HG03159 (cell line): ENCODE measurements around the gene ZFP1.
"Not testable (repeated sequence)": the region's sequence is repeated elsewhere in the genome, so short reads cannot be mapped to it uniquely, and the experiment has no call there.

Experiments used
- ATAC-seq: cut with Tn5 transposase; IDR thresholded peaks from one replicate; pipeline ENCODE4 v1.9.1; 2021; ENCODE audit warnings: mild to moderate bottlenecking, moderate library complexity; ENCODE audit not compliant: unreplicated experiment

ZFP1 gene

DNA sequence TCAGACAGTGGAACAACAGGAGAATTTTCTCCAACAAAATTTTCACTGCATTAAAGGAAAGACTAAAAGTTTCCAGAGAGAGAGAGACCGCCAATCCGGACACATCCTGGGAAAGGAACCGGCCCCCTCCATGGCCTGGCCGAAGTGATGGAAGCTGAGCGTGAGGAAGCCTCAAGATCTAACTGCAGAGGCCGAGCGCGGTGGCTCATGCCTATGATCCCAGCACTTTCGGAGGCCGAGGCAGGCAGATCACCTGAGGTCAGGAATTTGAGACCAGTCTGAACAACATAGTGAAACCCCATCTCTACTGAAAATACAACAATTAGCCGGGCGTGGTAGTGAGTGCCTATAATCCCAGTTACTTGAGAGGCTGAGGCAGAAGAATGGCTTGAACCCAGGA lies 54.8 kb downstream of the ZFP1 start:
- ATAC-seq = no peak

- no peak for ATAC-seq
Observed at GRCh38 chr16:75203667-75204409, 55.5 kb downstream of the ZFP1 start.

DNA sequence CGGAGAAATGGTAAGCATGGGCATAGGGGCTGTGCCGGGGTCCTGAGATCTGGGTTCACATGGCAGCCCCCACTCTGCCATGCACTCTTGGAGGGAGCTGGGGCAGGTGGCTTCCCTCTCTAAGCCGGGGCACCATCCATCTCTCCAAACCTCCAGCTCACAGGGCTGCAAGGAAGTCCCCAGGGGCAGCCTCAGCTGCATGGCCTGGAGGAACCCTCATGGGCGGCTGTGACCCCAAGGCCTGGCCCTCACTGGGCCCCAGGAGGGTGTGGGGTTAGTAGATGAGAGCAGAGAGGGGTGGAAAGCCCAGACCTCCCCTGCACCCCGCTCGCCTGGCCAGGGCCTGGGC lies 56.1 kb downstream of the ZFP1 start:
- ATAC-seq = no peak

- ATAC-seq = not testable (repeated sequence)
Observed at GRCh38 chr16:75204905-75205304, 56.6 kb downstream of the ZFP1 start.

- ATAC-seq = not testable (repeated sequence)
Observed at GRCh38 chr16:75205438-75205837, 57.1 kb downstream of the ZFP1 start.

GRCh38 chr16:75205961-75206748 lies 57.8 kb downstream of the ZFP1 start:
- not testable (repeated sequence) for ATAC-seq

- ATAC-seq = no peak
Observed at GRCh38 chr16:75206749-75207451, 58.6 kb downstream of the ZFP1 start, which contains the start of gene CTRB2. TSS of gene CTRB2 (minus strand) at chr16:75207161. CDS start at chr16:75207141, 20 bp downstream.

- ATAC-seq = no peak
Observed at GRCh38 chr16:75207831-75208230, 59.5 kb downstream of the ZFP1 start.

DNA sequence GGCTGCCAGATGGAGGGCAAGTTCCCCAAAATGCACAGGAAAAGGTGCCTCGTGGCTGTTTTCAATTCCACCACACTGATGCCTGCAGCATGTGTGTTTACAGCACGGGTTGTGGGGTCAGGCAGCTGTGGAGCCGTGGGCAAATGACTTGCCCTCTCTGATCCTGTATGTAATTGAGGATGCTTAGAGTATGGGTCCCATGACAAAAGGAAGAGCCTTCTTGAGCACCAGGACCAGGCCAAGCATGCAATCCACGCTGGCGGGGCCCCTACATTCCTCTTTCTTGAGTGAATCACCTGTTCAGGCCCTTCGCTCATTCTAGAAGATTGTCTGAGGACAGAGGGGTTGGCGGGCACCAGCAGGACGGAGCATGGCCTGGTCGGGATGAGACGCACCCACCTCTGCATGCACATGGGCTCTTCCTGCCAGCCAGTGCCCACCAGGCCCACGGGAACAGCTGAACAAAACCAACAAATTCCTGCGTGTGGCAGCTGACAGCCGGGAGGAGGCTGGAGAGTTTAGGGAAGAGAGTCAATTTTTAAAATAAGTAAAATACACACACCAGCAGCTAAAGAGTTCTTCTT lies 60.0 kb downstream of the ZFP1 start:
- ATAC-seq = no peak

GRCh38 chr16:75208861-75209505 lies 60.7 kb downstream of the ZFP1 start:
- ATAC-seq = no peak

- ATAC-seq = not testable (repeated sequence)
Observed at GRCh38 chr16:75209514-75209913, 61.2 kb downstream of the ZFP1 start.

GRCh38 chr16:75209944-75210343 lies 61.6 kb downstream of the ZFP1 start:
- ATAC-seq = no peak

DNA sequence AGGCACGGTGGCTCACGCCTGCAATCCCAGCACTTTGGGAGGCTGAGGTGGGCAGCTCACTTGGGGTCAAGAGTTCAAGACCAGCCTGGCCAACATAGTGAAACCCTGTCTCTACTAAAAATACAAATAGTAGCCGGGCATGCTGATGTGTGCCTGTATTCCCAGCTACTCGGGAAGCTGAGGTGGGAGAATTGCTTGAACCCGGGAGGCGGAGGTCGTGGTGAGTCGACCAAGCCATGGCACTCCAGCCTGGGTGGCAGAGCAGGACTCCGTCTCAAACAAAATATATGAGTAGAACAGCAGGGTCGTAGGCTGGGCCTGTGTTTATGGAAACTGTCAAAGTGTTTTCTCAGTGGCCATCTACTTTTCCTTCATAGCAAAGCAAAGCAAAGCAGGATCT lies 63.0 kb downstream of the ZFP1 start:
- not testable (repeated sequence) for ATAC-seq

DNA sequence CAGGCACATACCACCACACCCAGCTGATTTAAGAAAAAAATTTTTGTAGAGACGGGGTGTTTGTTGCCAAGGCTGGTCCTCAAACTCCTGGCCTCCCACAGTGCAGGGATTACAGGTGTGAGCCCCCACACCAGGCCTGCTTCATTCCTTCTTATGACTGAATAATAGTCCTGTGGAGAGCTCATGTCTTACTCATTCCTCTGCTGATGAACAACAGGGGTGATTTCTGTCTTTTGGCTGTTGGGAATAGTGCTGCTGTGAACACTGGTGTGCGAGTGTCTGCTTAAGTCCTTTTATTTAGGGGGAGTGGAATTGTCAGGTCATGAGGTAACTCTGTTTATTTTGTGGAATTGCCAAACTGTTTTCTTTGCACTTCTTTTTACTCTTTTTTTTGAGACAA lies 67.8 kb downstream of the ZFP1 start:
- no peak for ATAC-seq

DNA sequence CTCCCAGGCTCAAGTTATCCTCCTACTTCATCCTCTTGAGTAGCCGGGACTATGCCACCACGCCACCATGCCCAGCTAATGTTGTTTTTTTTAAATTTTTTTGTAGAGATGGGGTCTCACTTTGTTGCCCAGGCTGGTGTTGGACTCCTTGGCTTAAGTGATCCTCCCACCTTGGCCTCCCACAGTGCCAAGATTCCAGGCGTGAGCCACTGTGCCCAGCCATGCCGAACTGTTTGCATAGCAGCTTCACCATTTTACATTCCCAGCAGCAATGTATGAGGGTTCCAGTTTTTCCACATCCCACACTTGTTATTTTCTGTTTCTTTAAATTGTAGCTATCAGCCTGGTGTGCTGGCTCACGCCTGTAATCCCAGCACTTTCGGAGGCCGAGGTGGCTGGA lies 68.3 kb downstream of the ZFP1 start:
- no peak for ATAC-seq

DNA sequence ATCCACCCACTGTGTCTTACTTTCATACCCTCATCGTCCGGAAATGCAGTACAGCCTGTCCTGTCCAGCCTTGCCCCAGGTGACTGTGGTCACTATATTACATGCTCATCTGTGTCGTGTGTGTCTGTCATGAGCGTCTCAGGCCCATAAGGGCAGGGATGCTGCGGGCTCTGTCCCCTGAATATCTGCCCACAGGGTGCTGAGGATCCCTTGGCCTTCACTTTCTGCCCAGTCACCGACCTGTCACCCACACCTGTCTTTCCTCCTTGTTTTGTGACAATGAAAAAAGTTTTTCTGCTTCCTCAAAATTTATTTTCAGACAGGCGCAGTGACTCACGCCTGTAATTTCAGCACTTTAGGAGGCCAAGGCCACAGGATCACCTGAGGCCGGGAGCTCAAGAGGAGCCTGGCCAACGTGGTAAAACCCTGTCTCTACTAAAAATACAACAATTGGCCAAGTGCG lies 69.1 kb downstream of the ZFP1 start:
- no peak for ATAC-seq

DNA sequence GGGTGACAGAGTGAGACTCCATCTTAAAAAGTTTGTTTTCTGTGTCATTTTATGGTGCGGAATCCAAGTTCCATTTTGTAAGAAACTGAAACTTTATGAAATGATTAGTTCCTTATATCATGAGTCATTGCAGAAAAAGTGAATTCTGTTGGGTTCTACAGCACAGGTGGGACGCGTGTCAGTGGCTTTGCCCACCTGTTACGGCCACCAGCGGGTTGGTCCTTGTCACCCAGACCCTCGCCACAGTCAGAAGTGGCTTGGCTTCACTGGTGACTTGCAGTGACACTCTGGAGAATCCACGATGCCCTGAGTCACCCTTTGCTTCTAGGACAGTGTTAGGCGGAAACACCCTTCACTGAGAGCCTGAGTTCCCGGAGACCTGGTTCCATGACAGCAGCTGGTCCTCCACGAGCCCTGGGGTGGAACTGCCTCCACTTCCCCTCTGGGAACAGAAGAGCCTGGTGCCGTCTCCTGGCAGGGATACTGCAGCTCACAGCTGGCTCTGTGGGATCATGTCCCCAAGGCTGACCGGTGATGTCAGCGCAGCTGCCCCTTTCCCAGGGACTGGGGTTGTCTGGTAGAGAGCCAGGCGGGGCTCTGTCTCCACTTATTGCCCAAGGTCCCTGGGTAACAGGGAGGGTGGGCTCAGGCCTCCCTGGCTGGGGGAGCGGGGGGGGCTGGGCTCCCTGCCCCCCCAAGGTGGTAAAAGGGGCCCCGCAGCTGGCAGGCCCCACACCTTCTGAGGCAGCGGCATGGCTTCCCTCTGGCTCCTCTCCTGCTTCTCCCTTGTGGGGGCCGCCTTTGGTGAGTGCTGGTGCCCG lies 70.1 kb downstream of the ZFP1 start, which contains the start of gene CTRB1:
TSS of gene CTRB1 (plus strand) at position 733 of the 821 bp plus-strand sequence. CDS start at position 753, 20 bp downstream.
- peak; percentile 67 for ATAC-seq

DNA sequence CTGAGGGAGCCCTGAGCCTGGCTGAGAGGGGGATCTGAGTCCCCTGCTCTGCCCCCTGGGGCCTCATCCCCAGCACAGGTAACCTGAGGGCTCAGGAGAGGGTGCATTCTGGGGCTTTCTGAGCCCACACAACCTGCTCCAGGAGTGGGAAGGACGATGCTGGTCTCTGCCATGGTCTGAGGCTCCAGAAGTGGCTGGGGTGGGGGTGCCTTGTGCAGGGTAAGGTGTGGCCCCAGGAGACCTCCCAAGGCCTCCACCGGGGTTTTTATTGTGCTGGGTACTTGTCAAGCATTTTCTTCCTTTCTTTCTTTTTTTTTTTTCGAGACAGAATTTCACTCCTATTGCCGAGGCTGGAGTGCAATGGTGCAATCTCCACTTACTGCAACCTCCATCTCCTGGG lies 70.8 kb downstream of the ZFP1 start:
- no peak for ATAC-seq

DNA sequence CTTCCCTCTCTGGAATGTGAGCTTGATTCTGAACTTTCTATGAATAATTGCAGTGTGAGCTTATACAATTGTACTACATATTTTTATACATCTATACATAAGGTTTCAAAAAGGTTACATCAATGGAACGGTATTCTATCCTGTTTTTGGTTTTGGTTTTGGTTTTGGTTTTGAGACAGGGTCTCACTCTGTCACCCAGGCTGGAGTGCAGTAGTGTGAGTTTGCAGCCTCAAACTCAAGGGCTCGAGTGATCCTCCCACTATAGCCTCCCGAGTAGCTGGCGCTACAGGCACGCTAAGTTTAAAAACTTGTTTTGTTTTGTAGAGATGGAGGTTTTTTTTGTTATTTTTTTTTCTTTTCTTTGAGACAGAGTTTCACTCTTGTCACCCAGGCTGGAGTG lies 71.5 kb downstream of the ZFP1 start:
- ATAC-seq = no peak
